Astrocyte (in vitro differentiated cells and primary cell): Measurements from ENCODE around the gene INPP4A. TPM values are rescaled to one million over a fixed set of nuclear protein-coding genes. Genes with fewer than 3 reads are reported as not detected.
A peak's percentile ranks its signal among the peaks of the same experiment; 100 is the strongest.

ENCODE experiments used
- DNase-seq: peaks from one replicate; pipeline ENCODE4 v3.0.0-alpha.2; 2010; ENCODE audit warnings: low read depth
- FAIRE-seq: peaks from 2 replicates; lab custom pipeline; 2011; peaks lifted over from hg19 to GRCh38; lab: Jason Lieb, UNC
- H2AFZ ChIP-seq: 2 replicates; pipeline ENCODE4 v1.6.0; 2012; ENCODE audit warnings: low read depth, low read length, inconsistent platforms
- H3K27ac ChIP-seq: 2 replicates; pipeline ENCODE4 v1.5.1; 2011; ENCODE audit warnings: low read depth, low read length, inconsistent platforms
- H3K27me3 ChIP-seq: 2 replicates; pipeline ENCODE4 v1.6.0; 2011; ENCODE audit warnings: low read length, inconsistent platforms; ENCODE audit not compliant: insufficient read depth
- H3K36me3 ChIP-seq: 2 replicates; pipeline ENCODE4 v1.5.1; 2011; ENCODE audit warnings: low read length, inconsistent platforms; ENCODE audit not compliant: insufficient read depth
- H3K4me1 ChIP-seq: 2 replicates; pipeline ENCODE4 v1.5.1; 2011; ENCODE audit warnings: low read length, inconsistent platforms; ENCODE audit not compliant: insufficient read depth
- H3K4me2 ChIP-seq: 2 replicates; pipeline ENCODE4 v1.6.0; 2012; ENCODE audit warnings: low read length, inconsistent platforms
- H3K4me3 ChIP-seq: 2 replicates; pipeline ENCODE4 v1.5.1; 2011; ENCODE audit warnings: low read depth, mild to moderate bottlenecking, low read length, inconsistent platforms; ENCODE audit not compliant: insufficient read depth
- H3K79me2 ChIP-seq: 2 replicates; pipeline ENCODE4 v1.6.0; 2012; ENCODE audit warnings: mild to moderate bottlenecking, low read length, inconsistent platforms; ENCODE audit not compliant: insufficient read depth
- H3K9ac ChIP-seq: 2 replicates; pipeline ENCODE4 v1.6.0; 2012; ENCODE audit warnings: mild to moderate bottlenecking, low read length, inconsistent platforms
- H3K9me3 ChIP-seq: 2 replicates; pipeline ENCODE4 v1.5.1; 2012; ENCODE audit warnings: low read depth, mild to moderate bottlenecking, low read length, inconsistent platforms; ENCODE audit not compliant: insufficient read depth
- H4K20me1 ChIP-seq: 2 replicates; pipeline ENCODE4 v1.6.0; 2012; ENCODE audit warnings: low read length, inconsistent platforms; ENCODE audit not compliant: insufficient read depth
- H3K27ac Mint-ChIP-seq: one replicate; pipeline ENCODE4 v1.8.0; 2021; ENCODE audit warnings: mild to moderate bottlenecking, mixed read lengths; ENCODE audit not compliant: unreplicated experiment
- H3K27me3 Mint-ChIP-seq: one replicate; pipeline ENCODE4 v1.8.0; 2021; ENCODE audit warnings: low read depth, mixed read lengths; ENCODE audit not compliant: unreplicated experiment
- H3K36me3 Mint-ChIP-seq: one replicate; pipeline ENCODE4 v1.8.0; 2021; ENCODE audit warnings: low read depth, mixed read lengths; ENCODE audit not compliant: unreplicated experiment
- H3K4me1 Mint-ChIP-seq: one replicate; pipeline ENCODE4 v1.8.0; 2021; ENCODE audit warnings: low read depth, mixed read lengths; ENCODE audit not compliant: unreplicated experiment
- H3K4me3 Mint-ChIP-seq: one replicate; pipeline ENCODE4 v1.8.0; 2021; ENCODE audit warnings: mild to moderate bottlenecking, moderate library complexity, mixed read lengths; ENCODE audit not compliant: unreplicated experiment
- H3K9me3 Mint-ChIP-seq: one replicate; pipeline ENCODE4 v1.8.0; 2021; ENCODE audit warnings: mild to moderate bottlenecking, mixed read lengths; ENCODE audit not compliant: unreplicated experiment
- EZH2 ChIP-seq: IDR thresholded peaks from 2 replicates; pipeline ENCODE4 v1.6.1; 2012; ENCODE audit warnings: mild to moderate bottlenecking, low read length, inconsistent platforms; ENCODE audit not compliant: insufficient read depth
- total RNA-seq: library from RNA; stranded (reverse); gene quantifications from 2 replicates; pipeline ENCODE4 v1.2.1, GENCODE V29; 2021
- TF ChIP-seq, protein P1 (sequence below): IDR thresholded peaks from 2 replicates; pipeline ENCODE4 v1.5.1; 2011; ENCODE audit warnings: low read depth, mild to moderate bottlenecking, inconsistent platforms, low read length, moderate library complexity; ENCODE audit not compliant: insufficient read depth

INPP4A gene
- total RNA-seq, 1 donor from 2014 or later = 19.4 TPM

DNA sequence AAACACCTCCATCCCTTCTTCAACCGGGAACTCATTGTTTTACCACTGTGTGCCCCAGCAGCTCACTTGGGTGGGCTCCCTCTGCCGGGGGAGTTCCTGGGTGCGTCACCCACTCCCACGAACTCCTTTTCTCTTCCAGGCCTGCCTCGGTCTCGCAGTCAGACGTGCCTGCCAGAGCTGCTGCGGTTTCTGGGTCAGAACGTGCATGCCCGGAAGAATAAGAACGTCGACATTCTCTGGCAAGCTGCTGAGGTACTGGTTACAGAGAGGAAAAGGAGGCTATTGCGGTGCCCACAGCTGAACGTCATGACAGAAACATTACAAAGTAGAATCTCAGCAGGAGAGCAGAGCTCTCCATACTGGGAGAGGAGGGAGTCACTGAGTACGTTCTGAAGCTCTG, 128.0 kb downstream of the INPP4A start:
- Histone ChIP-seq H3K27ac (no peak overlapping the region), H3K4me3 (no peak overlapping the region), H3K9ac (no peak overlapping the region), H3K9me3 (no peaks in the 10 kb centered on the region), H3K36me3 (peaks cover 2% of the 10 kb centered on the region), H3K4me2 (no peak overlapping the region), H3K4me1 (no peaks in the 10 kb centered on the region), H3K79me2 (no peaks in the 10 kb centered on the region), H4K20me1 (peaks cover 3% of the 10 kb centered on the region), H2AFZ (no peak overlapping the region), H3K27me3 (no peaks in the 10 kb centered on the region)
- no peak for TF ChIP-seq EZH2
- TF ChIP-seq, protein P1, sequence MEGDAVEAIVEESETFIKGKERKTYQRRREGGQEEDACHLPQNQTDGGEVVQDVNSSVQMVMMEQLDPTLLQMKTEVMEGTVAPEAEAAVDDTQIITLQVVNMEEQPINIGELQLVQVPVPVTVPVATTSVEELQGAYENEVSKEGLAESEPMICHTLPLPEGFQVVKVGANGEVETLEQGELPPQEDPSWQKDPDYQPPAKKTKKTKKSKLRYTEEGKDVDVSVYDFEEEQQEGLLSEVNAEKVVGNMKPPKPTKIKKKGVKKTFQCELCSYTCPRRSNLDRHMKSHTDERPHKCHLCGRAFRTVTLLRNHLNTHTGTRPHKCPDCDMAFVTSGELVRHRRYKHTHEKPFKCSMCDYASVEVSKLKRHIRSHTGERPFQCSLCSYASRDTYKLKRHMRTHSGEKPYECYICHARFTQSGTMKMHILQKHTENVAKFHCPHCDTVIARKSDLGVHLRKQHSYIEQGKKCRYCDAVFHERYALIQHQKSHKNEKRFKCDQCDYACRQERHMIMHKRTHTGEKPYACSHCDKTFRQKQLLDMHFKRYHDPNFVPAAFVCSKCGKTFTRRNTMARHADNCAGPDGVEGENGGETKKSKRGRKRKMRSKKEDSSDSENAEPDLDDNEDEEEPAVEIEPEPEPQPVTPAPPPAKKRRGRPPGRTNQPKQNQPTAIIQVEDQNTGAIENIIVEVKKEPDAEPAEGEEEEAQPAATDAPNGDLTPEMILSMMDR = no peak
- peaks cover 27% of the 10 kb centered on the region for H3K36me3 Mint-ChIP-seq
- FAIRE-seq (no peak), DNase-seq (peak; percentile 47)
- H3K27ac Mint-ChIP-seq = no peak overlapping the region
- no peaks in the 10 kb centered on the region for H3K9me3 Mint-ChIP-seq
- H3K4me3 Mint-ChIP-seq = no peak overlapping the region
- H3K27me3 Mint-ChIP-seq = no peaks in the 10 kb centered on the region
- peaks cover 3% of the 10 kb centered on the region for H3K4me1 Mint-ChIP-seq

DNA sequence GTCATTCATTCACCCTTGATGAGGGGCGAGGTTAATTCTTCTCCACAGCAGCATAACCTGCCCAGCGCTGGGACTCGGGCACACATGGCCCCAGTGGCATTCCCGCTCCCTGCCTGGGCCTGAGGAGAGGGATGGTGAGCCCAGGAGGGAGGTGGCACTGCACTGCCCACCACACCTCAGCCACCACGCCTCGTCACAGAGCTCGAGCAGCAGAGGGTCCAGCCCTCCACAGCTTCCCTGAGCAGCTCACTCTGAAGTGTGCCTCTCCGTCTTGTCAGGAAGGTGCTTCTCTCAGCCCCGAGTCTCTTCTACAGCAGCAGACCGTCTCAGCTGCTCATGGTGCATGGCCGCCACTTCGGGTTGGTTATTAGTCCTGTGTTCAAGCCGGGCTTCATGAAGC, 128.8 kb downstream of the INPP4A start:
- H3K4me1 Mint-ChIP-seq = no peaks in the 10 kb centered on the region
- Histone ChIP-seq H3K4me3 (no peak overlapping the region), H2AFZ (no peak overlapping the region), H3K9ac (no peak overlapping the region), H3K36me3 (peaks cover 4% of the 10 kb centered on the region), H3K9me3 (no peaks in the 10 kb centered on the region), H3K79me2 (no peaks in the 10 kb centered on the region), H3K4me1 (no peaks in the 10 kb centered on the region), H3K27me3 (no peaks in the 10 kb centered on the region), H4K20me1 (peaks cover 3% of the 10 kb centered on the region), H3K4me2 (no peak overlapping the region), H3K27ac (no peak overlapping the region)
- no peaks in the 10 kb centered on the region for H3K27me3 Mint-ChIP-seq
- DNase-seq (no peak), FAIRE-seq (no peak)
- no peak overlapping the region for H3K4me3 Mint-ChIP-seq
- no peak overlapping the region for H3K27ac Mint-ChIP-seq
- H3K9me3 Mint-ChIP-seq = no peaks in the 10 kb centered on the region
- H3K36me3 Mint-ChIP-seq = peaks cover 28% of the 10 kb centered on the region
- no peak for TF ChIP-seq EZH2
- TF ChIP-seq, protein P1 = no peak

DNA sequence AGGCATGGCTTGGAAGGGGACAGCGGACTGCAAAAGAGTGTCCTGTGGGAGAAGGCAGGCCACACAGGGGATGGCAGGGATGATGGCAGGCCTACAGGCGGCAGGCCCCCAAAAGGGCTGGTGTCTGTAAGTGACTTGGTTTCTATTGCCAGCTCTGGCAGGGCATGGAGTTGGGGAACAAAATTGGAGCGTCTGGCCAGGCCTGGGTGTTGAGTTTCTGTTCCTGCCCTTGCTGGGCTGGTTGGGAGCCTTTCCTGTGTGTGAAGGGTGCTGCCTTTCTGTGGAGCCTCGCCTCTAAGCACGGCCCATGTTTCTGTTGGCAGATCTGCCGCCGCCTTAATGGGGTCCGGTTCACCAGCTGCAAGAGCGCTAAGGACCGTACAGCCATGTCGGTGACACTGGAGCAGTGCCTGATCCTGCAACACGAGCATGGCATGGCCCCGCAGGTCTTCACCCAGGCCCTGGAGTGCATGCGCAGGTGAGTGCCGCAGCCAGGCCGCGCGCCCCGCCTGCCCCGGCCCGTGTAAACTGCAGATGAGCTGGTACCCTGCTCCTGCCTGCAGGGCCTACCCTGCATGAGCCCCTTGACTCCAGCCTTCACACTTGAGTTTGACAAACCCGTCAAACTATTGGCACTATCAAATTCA, 132.1 kb downstream of the INPP4A start:
- H3K36me3 Mint-ChIP-seq = peaks cover 23% of the 10 kb centered on the region
- H2AFZ ChIP-seq = no peak overlapping the region

More for the DNA sequence above, 132.1 kb downstream of the INPP4A start:
- no peaks in the 10 kb centered on the region for H3K27me3 ChIP-seq
- H3K36me3 ChIP-seq = peaks cover 6% of the 10 kb centered on the region
- H3K9me3 ChIP-seq = no peaks in the 10 kb centered on the region
- no peaks in the 10 kb centered on the region for H3K27me3 Mint-ChIP-seq
- H3K79me2 ChIP-seq = no peaks in the 10 kb centered on the region
- DNase-seq (no peak), FAIRE-seq (no peak)
- H3K27ac Mint-ChIP-seq = no peak overlapping the region
- no peaks in the 10 kb centered on the region for H3K4me1 Mint-ChIP-seq
- no peak for TF ChIP-seq EZH2
- TF ChIP-seq, protein P1 = no peak
- no peak overlapping the region for H3K4me3 ChIP-seq
- no peaks in the 10 kb centered on the region for H3K4me1 ChIP-seq
- no peak overlapping the region for H3K4me3 Mint-ChIP-seq
- H3K27ac ChIP-seq = no peak overlapping the region
- H4K20me1 ChIP-seq = no peaks in the 10 kb centered on the region
- no peak overlapping the region for H3K9ac ChIP-seq
- H3K9me3 Mint-ChIP-seq = no peaks in the 10 kb centered on the region
- no peak overlapping the region for H3K4me2 ChIP-seq
